Left lung (tissue), 10 donors: ENCODE results near the gene CDHR3. TPM values are rescaled to one million over a fixed set of nuclear protein-coding genes. Genes with fewer than 3 reads are reported as not detected.

Experiments
- ATAC-seq: fragments of 200-7000 bp; cut with Tn5 transposase; one replicate; pipeline ENCODE4 v1.9.1; 2020; ENCODE audit warnings: moderate library complexity
- DNase-seq, 4 donors: peaks; one replicate each; pipeline ENCODE4 v3.0.0-alpha.2; 2013 to 2020
- H3K27ac ChIP-seq, 2 donors: fragments of 200-600 bp; sonication (generic) in 1 of 2; one replicate each; pipeline versions ENCODE4 v1.5.0 to v1.8.0; 2020 to 2021
- H3K27me3 ChIP-seq, 2 donors: fragments of 200-600 bp; sonication (generic) in 1 of 2; one replicate each; pipeline versions ENCODE4 v1.5.0 to v1.8.0; 2020 to 2021
- H3K36me3 ChIP-seq, 2 donors: fragments of 200-600 bp; sonication (generic) in 1 of 2; one replicate each; pipeline versions ENCODE4 v1.5.0 to v1.8.0; 2020 to 2021
- H3K4me1 ChIP-seq, 2 donors: fragments of 200-600 bp; one replicate each; pipeline ENCODE4 v1.8.0; 2021
- H3K4me3 ChIP-seq, 2 donors: fragments of 200-600 bp; sonication (generic) in 1 of 2; one replicate each; pipeline versions ENCODE4 v1.5.0 to v1.8.0; 2020 to 2021; ENCODE audit warnings: mild to moderate bottlenecking in 1 of 2
- H3K9me3 ChIP-seq, 2 donors: fragments of 200-600 bp; sonication (generic) in 1 of 2; one replicate each; pipeline versions ENCODE4 v1.5.0 to v1.8.0; 2020 to 2021
- intact Hi-C, 2 donors: fragments of 100-400 bp; cut with DNase I; formaldehyde crosslinking; loops; one replicate each; pipeline versions ENCODE4 v1.11.2 to v1.14.2; 2022
- polyA plus RNA-seq, 6 donors: library from polyadenylated mRNA; unstranded; fragments of 120-200 nt; gene quantifications; one replicate each; pipeline ENCODE4 v1.2.1, GENCODE V29; 2013; ENCODE audit not compliant: insufficient read length in 6 of 6
- total RNA-seq, 2 donors: library from RNA; stranded (reverse); fragmentation: NEBNext Ultra II Directional; extraction: Animal tissue kit (Norgen Biotek cat#: 25700); gene quantifications; one replicate each; pipeline ENCODE4 v1.2.1, GENCODE V29; 2021
- TF ChIP-seq, protein P1 (sequence below), 2 donors: fragments of 200-600 bp; sonication (generic) in 1 of 2; IDR thresholded peaks; one replicate each; pipeline versions ENCODE4 v1.5.0 to v1.8.0; 2021; ENCODE audit warnings: antibody characterized with exemption in 2 of 2
- donor health status: DM: no; HTN: yes; CAD: no.
- donor health status: DM: no; HTN: no; CAD: no.

Gene CDHR3
- total and polyA plus RNA-seq, 8 donors: 2.8 to 44.0 (median 24.8) TPM

DNA sequence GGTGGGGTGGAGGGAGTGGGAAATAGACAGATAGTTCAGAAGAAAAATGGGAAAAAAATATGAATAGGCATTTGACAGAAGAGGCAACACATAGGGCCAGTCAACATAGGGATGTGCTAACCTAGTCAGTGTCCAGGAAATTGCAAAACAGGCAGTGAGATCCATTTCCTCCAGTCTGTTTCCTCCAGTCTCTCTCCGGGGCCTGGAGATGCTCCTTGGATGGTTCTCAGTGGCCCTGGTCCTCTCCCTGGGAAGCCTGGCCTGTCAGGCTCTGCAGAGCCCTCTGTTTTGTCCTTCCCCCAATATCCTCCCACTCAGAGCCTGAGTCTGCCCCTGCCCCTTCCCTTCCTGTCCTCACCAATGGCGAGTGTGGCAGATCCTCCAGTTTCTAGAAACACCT is 96.5 kb downstream of the CDHR3 start:
- H3K36me3 ChIP-seq: no peaks in the 10 kb centered on the region
- no peaks in the 10 kb centered on the region for H3K9me3 ChIP-seq
- no peak for ATAC-seq
- no peak overlapping the region for H3K27ac ChIP-seq
- H3K27me3 ChIP-seq: no peaks in the 10 kb centered on the region
- peaks cover 4% of the 10 kb centered on the region in 2 donors for H3K4me1 ChIP-seq
- TF ChIP-seq, protein P1, sequence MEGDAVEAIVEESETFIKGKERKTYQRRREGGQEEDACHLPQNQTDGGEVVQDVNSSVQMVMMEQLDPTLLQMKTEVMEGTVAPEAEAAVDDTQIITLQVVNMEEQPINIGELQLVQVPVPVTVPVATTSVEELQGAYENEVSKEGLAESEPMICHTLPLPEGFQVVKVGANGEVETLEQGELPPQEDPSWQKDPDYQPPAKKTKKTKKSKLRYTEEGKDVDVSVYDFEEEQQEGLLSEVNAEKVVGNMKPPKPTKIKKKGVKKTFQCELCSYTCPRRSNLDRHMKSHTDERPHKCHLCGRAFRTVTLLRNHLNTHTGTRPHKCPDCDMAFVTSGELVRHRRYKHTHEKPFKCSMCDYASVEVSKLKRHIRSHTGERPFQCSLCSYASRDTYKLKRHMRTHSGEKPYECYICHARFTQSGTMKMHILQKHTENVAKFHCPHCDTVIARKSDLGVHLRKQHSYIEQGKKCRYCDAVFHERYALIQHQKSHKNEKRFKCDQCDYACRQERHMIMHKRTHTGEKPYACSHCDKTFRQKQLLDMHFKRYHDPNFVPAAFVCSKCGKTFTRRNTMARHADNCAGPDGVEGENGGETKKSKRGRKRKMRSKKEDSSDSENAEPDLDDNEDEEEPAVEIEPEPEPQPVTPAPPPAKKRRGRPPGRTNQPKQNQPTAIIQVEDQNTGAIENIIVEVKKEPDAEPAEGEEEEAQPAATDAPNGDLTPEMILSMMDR (IDR thresholded peaks at IDR 0.05): no peak
- no peak for DNase-seq
- intact Hi-C loops: loop anchor here (5.0 to 10.0 kb wide), 2 partner anchors 93 to 95 kb away; no protein-coding TSS in a partner anchor
- H3K4me3 ChIP-seq: no peak overlapping the region

DNA sequence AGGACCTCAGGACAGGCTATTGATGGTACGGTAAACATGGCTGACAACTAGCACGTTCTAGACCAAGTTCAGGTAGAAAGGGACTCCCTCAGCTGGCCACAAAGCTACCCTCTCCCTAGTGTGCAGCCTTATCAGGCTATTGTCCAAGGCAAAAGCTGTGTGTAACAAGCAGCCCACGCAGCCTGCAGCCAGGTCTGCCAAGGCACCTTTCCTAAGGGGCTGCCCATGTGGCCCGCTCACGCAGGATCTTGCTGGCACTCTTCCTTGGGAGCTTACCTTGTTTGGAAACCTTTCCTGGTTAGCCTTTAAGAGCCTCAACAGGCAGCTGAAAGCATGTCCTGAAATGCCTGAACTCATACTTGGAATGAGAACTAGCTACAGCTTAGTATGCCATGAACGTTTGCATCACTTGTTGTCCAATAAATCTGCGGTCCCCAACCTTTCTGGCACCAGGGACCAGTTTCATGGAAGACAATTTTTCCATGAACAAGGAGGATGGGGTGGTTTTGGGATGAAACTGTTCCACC is 97.4 kb downstream of the CDHR3 start:
- Histone ChIP-seq H3K36me3 (no peaks in the 10 kb centered on the region), H3K27me3 (no peaks in the 10 kb centered on the region), H3K4me3 (no peak overlapping the region), H3K9me3 (no peaks in the 10 kb centered on the region), H3K4me1 (peaks cover 9 to 12% of the 10 kb centered on the region in 2 donors), H3K27ac (no peak overlapping the region)
- ATAC-seq (no peak), DNase-seq (no peak)
- TF ChIP-seq, protein P1 (IDR thresholded peaks at IDR 0.05): no peak
- intact Hi-C loops: no loop called here

DNA sequence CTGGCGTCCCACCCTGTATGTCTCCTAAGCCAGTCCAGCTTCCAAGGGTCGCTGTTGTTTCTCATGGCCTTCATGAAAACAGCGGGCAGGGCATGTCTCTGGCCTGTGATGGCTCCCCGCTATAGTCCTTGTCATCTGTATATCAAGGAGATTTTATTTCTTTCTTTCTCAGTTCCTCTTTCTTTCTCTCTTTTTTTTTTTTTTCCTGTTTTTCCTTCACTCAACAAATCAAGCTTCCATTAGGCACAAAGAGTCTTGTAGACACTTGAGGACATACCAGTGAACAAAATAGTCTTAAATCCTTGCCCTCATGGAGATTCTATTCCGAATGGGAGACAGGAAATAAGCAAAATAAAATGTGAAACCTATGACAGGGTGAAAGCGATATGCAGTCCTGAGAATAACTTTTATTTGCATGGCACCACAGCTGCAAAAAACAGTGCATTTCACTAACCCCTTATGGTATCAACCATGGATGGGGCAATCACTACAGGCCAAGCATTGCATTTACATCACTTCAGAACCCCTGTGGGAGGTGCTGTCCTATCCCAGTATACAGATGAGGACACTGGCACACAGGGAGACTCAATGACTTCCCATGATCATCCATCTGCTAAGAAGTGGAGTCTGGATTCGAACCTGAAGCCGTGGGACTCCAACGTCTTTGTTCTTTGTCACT is 98.4 kb downstream of the CDHR3 start:
- Histone ChIP-seq H3K4me3 (no peak overlapping the region), H3K4me1 (peaks cover 14 to 17% of the 10 kb centered on the region in 2 donors), H3K36me3 (no peaks in the 10 kb centered on the region), H3K9me3 (no peaks in the 10 kb centered on the region), H3K27ac (no peak overlapping the region), H3K27me3 (no peaks in the 10 kb centered on the region)
- ATAC-seq: no peak
- intact Hi-C loops: no loop called here
- DNase-seq: no peak
- TF ChIP-seq, protein P1 (IDR thresholded peaks at IDR 0.05): no peak

DNA sequence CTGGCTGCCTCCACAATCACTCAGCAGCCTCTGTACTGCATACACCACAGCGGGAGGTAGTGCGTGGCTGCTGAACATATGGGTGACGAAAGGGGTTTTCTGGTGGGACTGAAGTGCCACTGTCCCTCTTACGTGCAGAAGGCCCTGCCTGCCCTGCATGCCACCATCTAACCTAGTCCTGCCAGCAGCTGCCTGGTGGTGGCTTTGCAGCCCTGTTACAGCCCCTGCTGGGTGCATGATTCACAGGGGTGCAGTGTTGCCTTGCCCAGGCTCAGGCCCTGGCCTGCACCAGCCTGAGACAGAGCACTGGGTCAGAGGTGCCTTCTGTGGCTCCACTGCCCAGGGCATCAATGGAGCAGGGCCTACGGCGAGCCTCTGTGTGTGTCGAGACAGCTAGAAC is 98.9 kb downstream of the CDHR3 start:
- Histone ChIP-seq H3K27me3 (no peaks in the 10 kb centered on the region), H3K4me1 (peaks cover 14 to 17% of the 10 kb centered on the region in 2 donors), H3K27ac (no peak overlapping the region), H3K4me3 (no peak overlapping the region), H3K9me3 (no peaks in the 10 kb centered on the region), H3K36me3 (no peaks in the 10 kb centered on the region)
- intact Hi-C loops: no loop called here
- DNase-seq: no peak
- no peak for ATAC-seq
- TF ChIP-seq, protein P1 (IDR thresholded peaks at IDR 0.05): no peak

DNA sequence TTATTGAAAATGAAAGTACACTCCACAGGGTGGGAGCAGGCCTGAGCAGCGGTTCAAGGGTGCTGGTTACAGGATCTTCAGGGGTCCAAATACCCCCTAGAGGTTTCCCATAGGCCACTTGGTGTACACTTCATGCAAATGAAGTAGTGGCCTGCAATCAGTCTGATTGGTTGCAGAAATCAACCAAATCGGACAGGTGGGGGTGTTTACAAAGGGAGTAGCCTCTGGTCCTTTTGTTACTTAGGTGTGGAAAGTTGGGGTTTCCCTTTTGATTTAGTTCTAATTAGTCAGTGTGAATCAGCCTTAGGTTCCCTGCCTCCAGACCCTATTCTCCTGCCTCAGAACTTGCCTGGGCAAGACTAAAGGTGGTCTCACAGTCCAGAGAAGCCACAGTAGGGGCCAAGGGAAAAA is 99.5 kb downstream of the CDHR3 start:
- H3K27me3 ChIP-seq: no peaks in the 10 kb centered on the region
- no peak overlapping the region for H3K4me3 ChIP-seq
- no peak overlapping the region for H3K27ac ChIP-seq
- H3K36me3 ChIP-seq: no peaks in the 10 kb centered on the region
- H3K4me1 ChIP-seq: peaks cover 14 to 17% of the 10 kb centered on the region in 2 donors
- intact Hi-C loops: no loop called here
- no peaks in the 10 kb centered on the region for H3K9me3 ChIP-seq
- ATAC-seq: no peak
- no peak for DNase-seq
- TF ChIP-seq, protein P1 (IDR thresholded peaks at IDR 0.05): no peak
